Right renal pelvis (tissue), 4 donors: ENCODE results near the gene YIPF2. TPM values are rescaled to one million over a fixed set of nuclear protein-coding genes. Genes with fewer than 3 reads are reported as not detected.
"Not testable (repeated sequence)": the region's sequence is repeated elsewhere in the genome, so short reads cannot be mapped to it uniquely, and the experiment has no call there.

Source experiments
- DNase-seq, 4 donors: peaks; one replicate each; pipeline ENCODE4 v3.0.0-alpha.2; 2013; ENCODE audit warnings: low read depth in 4 of 4, low spot score in 3 of 4, missing footprints in 1 of 4
- polyA plus RNA-seq, 4 donors: library from polyadenylated mRNA; unstranded; fragments of 120-200 nt; gene quantifications; one replicate each; pipeline ENCODE4 v1.2.1, GENCODE V29; 2013; ENCODE audit not compliant: insufficient read length in 4 of 4

The YIPF2 gene
- polyA plus RNA-seq, 4 donors, result 40.1 to 57.4 (median 42.0) TPM

DNA sequence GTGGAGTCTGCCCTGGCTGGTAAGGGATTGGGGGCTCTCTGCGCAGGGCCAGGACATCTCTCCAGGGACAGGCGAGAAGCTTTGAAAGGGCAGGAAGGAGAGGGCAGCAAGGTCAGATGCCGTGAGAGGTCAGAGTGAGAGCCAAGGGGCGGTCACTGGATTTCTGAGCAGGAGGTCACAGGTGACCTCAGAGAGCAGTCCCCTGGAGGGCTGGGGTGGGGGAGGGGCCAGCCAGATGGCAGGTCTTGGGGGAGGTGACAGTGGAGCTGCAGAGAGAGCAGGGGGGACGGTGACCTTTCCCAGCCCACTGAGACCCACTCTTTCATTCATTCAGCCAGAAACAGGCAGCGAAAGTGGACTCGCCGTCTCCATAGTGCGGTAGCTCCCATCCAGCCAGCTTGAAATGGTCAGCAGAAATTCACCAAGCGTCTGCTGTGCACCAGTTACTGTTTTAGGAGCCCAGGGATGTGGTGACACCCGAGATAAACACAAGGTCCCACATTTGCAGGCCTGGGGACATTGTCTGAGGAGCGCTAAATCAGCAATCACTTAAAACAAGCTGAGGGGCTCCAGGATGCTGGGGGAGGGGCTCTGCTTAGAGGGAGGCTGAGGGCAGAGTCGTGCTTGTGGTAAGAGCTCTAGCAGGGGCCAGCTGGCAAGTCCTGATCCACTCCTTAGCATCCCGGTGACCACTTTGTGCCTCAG lies 46.9 kb downstream of the YIPF2 start:
- no peak for DNase-seq

DNA sequence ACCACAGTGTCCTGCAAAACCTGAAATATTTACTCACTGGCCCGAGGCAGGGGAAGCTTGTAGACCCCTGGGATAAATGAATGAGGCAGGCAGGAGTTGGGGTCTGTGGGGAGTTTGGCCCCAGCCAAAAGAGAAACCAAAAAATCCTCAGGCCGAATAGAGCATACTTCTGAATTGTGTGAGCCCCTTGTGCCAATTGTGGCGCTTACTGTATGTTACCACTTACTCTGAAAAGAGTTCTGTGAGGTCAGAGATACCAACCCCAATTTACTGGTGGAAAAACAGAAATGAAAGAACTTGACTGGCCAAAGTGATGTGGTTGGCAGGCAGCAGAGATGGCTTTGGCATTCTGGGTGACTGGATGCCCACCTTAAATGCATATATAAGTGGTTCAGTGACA lies 50.2 kb downstream of the YIPF2 start:
- DNase-seq, result no peak

DNA sequence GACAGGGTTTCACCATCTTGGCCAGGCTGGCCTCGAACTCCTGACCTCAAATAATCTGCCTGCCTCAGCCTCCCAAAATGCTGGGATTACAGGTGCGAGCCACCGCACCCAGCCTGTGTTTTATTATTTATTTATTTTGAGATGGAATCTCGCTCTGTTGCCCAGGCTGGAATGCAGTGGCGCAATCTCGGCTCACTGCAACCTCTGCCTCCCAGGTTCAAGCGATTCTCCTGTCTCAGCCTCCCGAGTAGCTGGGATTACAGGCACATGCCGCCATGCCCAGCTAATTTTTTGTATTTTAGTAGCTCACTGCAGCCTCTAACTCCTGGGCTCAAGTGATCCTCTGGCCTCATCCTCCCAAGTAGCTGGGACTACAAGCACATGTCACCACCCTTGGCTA lies 50.8 kb downstream of the YIPF2 start:
- not testable (repeated sequence) for DNase-seq

DNA sequence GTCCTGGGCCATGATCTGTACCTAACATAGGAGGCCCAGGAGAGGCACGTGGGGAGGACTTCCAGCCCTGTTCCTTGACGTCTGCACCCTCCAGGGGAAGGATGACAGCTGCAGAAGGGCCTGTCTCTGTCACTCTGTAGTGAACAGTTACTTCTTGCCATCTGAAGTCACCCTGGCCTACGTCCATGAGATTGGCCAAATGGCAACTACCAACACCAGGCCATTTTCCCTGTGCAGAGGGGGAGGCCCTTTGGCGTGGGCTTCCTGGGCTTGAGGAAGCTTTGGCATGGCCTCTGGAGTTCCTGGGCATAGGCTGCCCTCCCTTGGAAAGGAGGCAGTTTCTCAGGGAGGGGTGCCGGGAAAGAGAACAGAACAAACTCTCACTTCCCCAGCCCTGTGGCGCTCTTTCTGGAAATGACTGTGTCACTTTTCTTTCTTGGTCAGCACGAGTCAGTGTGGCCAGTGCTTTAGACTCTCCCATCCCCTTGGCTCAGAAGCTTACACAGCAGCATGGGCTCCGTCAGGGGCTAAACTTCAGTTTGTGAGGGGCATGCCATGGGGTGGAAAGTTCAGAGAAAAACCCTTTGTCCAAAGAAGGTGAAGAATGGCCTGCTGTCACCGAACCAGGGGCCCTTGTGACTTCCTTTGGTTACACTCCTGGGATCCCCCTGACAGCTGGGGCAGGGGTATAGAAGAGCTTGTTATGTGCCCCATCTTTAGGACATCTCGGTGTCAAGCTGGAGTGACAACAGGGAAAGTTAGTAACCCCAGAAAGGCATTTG lies 51.8 kb downstream of the YIPF2 start:
- no peak for DNase-seq

DNA sequence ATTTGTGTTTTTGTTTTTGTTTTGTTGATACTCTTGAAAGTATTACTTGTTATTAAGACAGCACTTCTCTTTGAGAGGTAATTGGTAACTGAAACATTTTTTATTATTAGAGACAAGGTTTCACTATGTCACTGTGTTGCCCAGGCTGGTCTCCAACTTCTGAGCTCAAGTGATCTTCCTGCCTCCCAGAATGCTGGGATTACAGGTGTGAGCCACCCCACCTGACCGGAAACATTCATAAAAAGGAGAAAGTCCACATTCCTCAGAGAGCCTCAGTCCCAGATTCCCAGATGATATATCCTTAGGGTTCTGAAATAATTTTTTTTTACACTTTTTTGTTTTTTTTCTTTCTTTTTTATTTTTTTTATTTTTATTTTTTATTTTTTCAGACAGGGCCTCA lies 54.4 kb downstream of the YIPF2 start:
- no peak for DNase-seq

DNA sequence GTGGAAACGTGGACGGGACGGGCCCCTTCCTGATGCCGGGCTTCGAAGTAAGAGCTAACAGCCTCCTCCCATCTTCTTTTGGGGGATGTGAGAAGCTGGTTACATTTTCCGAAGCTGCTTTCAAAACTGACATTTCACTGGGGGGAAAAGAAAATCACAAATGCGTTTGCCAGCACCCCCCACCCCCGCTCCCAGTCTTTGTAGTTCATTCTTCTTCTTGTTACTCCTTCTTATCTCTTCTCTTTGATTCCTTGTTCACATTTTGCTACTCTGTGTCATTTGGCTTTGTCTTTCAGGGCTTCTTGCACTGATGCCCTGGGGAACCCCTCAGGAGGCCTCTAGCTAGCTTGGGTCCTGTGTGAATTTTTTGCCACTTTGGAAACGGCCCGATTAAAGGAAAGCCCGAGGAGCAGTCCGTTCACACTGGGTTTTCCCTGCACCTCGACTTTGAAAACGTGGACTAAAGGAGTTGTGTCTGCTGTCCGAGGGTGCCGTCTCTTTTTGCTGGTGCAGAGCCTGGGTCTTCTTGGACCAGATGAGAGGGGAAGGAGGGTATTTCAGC lies 55.8 kb downstream of the YIPF2 start:
- DNase-seq, result no peak

Other genes with a start within 250 kb of the YIPF2 start
- gene QTRT1, start 227.2 kb downstream of the YIPF2 start, polyA plus RNA-seq, result 10 to 100 TPM; 42.4 to 67.3 (median 46.2) TPM
- gene DNM2, start 210.6 kb downstream of the YIPF2 start, polyA plus RNA-seq, result 100 to 1,000 TPM; 130 to 145 (median 136) TPM
- gene TMED1, start 92.4 kb downstream of the YIPF2 start, polyA plus RNA-seq, result 10 to 100 TPM; 42.8 to 73.6 (median 52.2) TPM
- 1 to 10 TPM; 1.5 to 2.3 (median 2.0) TPM for gene C19orf38, start 80.2 kb downstream of the YIPF2 start, polyA plus RNA-seq
- gene CARM1, start 57.1 kb downstream of the YIPF2 start, polyA plus RNA-seq, result 10 to 100 TPM; 42.5 to 58.2 (median 45.3) TPM
- gene TIMM29, start 172 bp upstream of the YIPF2 start, polyA plus RNA-seq, result 10 to 100 TPM; 23.3 to 29.0 (median 25.3) TPM
- gene SMARCA4, start 32.4 kb upstream of the YIPF2 start, polyA plus RNA-seq, result 100 to 1,000 TPM; 132 to 157 (median 147) TPM
- 10 to 100 TPM; 21.8 to 27.9 (median 24.9) TPM for gene LDLR, start 160.8 kb upstream of the YIPF2 start, polyA plus RNA-seq
- gene SPC24, start 227.1 kb upstream of the YIPF2 start, polyA plus RNA-seq, result 10 to 100 TPM; 11.9 to 17.1 (median 16.1) TPM